HepG2 (cell line): ENCODE measurements around the gene PIP4K2C. TPM values are rescaled to one million over a fixed set of nuclear protein-coding genes. Genes with fewer than 3 reads are reported as not detected.
A peak's percentile ranks its signal among the peaks of the same experiment; 100 is the strongest.

Experiments used
- ATAC-seq: fragments of 200-7000 bp; cut with Tn5 transposase; 3 replicates; pipeline ENCODE4 v1.9.1; 2020; ENCODE audit warnings: mild to moderate bottlenecking, moderate library complexity
- BruUV-seq: library from RNA; stranded (reverse); fragments of 400-500 nt; replicated peaks from 2 replicates; lab custom pipeline; 2021; lab: Mats Ljungman, UMichigan
- CTCF ChIA-PET: fragments of 300-600 bp; formaldehyde crosslinking; extraction: SDS; loops from one replicate; lab custom pipeline; 2021; ENCODE audit warnings: low total read pairs, inconsistent platforms, low intra/inter-chr PET ratio; lab: Yijun Ruan, JAX
- POLR2A ChIA-PET: fragments of 350-600 bp; sonication (Branson Sonifier 250); formaldehyde crosslinking; loops from one replicate; lab custom pipeline; 2020; ENCODE audit warnings: antibody characterized with exemption, inconsistent platforms; lab: Yijun Ruan, JAX
- DNase-seq: peaks from one replicate; pipeline ENCODE4 v3.0.0-alpha.2; 2015; ENCODE audit warnings: low spot score
- FAIRE-seq: peaks from 3 replicates; lab custom pipeline; 2011; peaks lifted over from hg19 to GRCh38; lab: Jason Lieb, UNC
- H2AFZ ChIP-seq: one replicate; pipeline ENCODE4 v1.6.1; 2011; ENCODE audit warnings: low read length, inconsistent platforms
- H3K27ac ChIP-seq: fragments of 300-600 bp; 3 replicates; pipeline ENCODE4 v1.8.0; 2011; ENCODE audit warnings: mixed run types, mild to moderate bottlenecking, mixed read lengths, low read length, inconsistent platforms; ENCODE audit not compliant: insufficient read depth; ENCODE audit errors: extremely low read length
- H3K27me3 ChIP-seq, 2 experiments: fragments of 200-600 bp in 1 of 2; 2 replicates in 1 of 2; 3 replicates in 1 of 2; pipeline versions ENCODE4 v1.6.0 to v1.8.0; 2011; ENCODE audit warnings: low read length in 2 of 2, mild to moderate bottlenecking in 2 of 2, moderate library complexity in 2 of 2, inconsistent platforms in 1 of 2; ENCODE audit not compliant: insufficient read depth in 2 of 2, control insufficient read depth in 1 of 2
- H3K36me3 ChIP-seq, 2 experiments: fragments of 200-600 bp in 1 of 2; replicated peaks in 1 of 2; 2 replicates in 1 of 2; 3 replicates in 1 of 2; pipeline versions ENCODE4 v1.5.1 to v1.8.0; 2011; ENCODE audit warnings: low read length in 2 of 2, inconsistent platforms in 1 of 2; ENCODE audit not compliant: insufficient read depth in 2 of 2, control insufficient read depth in 1 of 2
- H3K4me1 ChIP-seq: 2 replicates; pipeline ENCODE4 v1.5.1; 2012; ENCODE audit warnings: low read length, inconsistent platforms; ENCODE audit not compliant: insufficient read depth
- H3K4me2 ChIP-seq: 2 replicates; pipeline ENCODE4 v1.6.0; 2011; ENCODE audit warnings: low read depth, low read length, inconsistent platforms
- H3K4me3 ChIP-seq, 3 experiments: fragments of 200-600 bp in 1 of 3; sonication (generic), shearing (Covaris generic) in 1 of 3; replicated peaks in 1 of 3; 2 replicates each; pipeline ENCODE4 v1.5.1; 2011 to 2016; ENCODE audit warnings: low read length in 3 of 3, inconsistent platforms in 2 of 3, low read depth in 2 of 3, mild to moderate bottlenecking in 2 of 3, control low read depth in 1 of 3, mixed read lengths in 1 of 3; ENCODE audit not compliant: insufficient read depth in 1 of 3
- H3K79me2 ChIP-seq: one replicate; pipeline ENCODE4 v1.6.1; 2011; ENCODE audit warnings: low read length, inconsistent platforms; ENCODE audit not compliant: insufficient read depth
- H3K9ac ChIP-seq: 2 replicates; pipeline ENCODE4 v1.6.0; 2011; ENCODE audit warnings: mild to moderate bottlenecking, low read depth, low read length, inconsistent platforms; ENCODE audit not compliant: insufficient read depth
- H3K9me3 ChIP-seq: 2 replicates; pipeline ENCODE4 v1.5.1; 2012; ENCODE audit warnings: mild to moderate bottlenecking, low read length
- H4K20me1 ChIP-seq: 2 replicates; pipeline ENCODE4 v1.6.0; 2011; ENCODE audit warnings: inconsistent platforms, mild to moderate bottlenecking, low read length, moderate library complexity; ENCODE audit not compliant: insufficient read depth
- ATF5 ChIP-seq: sonication (generic); formaldehyde crosslinking; IDR thresholded peaks from 2 replicates; pipeline ENCODE4 v1.4.0; 2020; ENCODE audit warnings: mild to moderate bottlenecking, low read depth, missing genetic modification reagents
- ATRX ChIP-seq: sonication (generic); formaldehyde crosslinking; IDR thresholded peaks from 2 replicates; pipeline ENCODE4 v1.4.0; 2020; ENCODE audit warnings: missing genetic modification reagents, borderline replicate concordance
- HIC2 ChIP-seq: sonication (generic); formaldehyde crosslinking; IDR thresholded peaks from 2 replicates; pipeline ENCODE4 v1.9.0; 2022; ENCODE audit warnings: low read depth, missing genetic modification reagents
- KAT7 ChIP-seq: IDR thresholded peaks from 2 replicates; pipeline ENCODE4 v1.6.1; 2018; ENCODE audit warnings: borderline replicate concordance, missing compliant biosample characterization
- MEIS1 ChIP-seq: sonication (generic); formaldehyde crosslinking; IDR thresholded peaks from 2 replicates; pipeline ENCODE4 v1.9.0; 2021; ENCODE audit warnings: mild to moderate bottlenecking, missing genetic modification reagents, moderate library complexity, borderline replicate concordance
- RFX3 ChIP-seq: IDR thresholded peaks from 2 replicates; pipeline ENCODE4 v1.6.1; 2016; ENCODE audit warnings: missing biosample characterization, missing genetic modification reagents
- ZBTB8A ChIP-seq: sonication (generic); formaldehyde crosslinking; IDR thresholded peaks from 2 replicates; pipeline ENCODE4 v1.4.0; 2020; ENCODE audit warnings: mild to moderate bottlenecking, low read depth, missing genetic modification reagents, borderline replicate concordance
- WGBS: methylation state at CpG from one replicate; pipeline ENCODE4 v1.1.6; 2017; ENCODE audit warnings: low lambda C conversion rate; 5-methylcytosine and 5-hydroxymethylcytosine counted together
- in situ Hi-C: cut with HindIII; loops from 2 replicates; pipeline ENCODE4 v1.10.0; 2017; ENCODE audit warnings: low pct_unique_long_range_greater_than_20kb; ENCODE audit not compliant: extremely low pct_ligation_motif_present
- intact Hi-C: fragments of 100-400 bp; cut with micrococcal nuclease; formaldehyde crosslinking; loops from one replicate; pipeline ENCODE4 v1.10.0; 2022; ENCODE audit not compliant: unreplicated experiment
- polyA plus RNA-seq, 8 experiments: library from polyadenylated mRNA; depleted of rRNA in 3 of 8; stranded (reverse) in 7 of 8; unstranded in 1 of 8; fragments of >200 nt; fragmentation: Illumina TruSeq in 4 of 8; extraction: Trizol in 4 of 8; gene quantifications; 2 replicates each; pipeline versions ENCODE4 v1.2.1 to v1.2.3, GENCODE V29; 2011 to 2016; ENCODE audit warnings: low read depth in 4 of 8, missing spikeins in 1 of 8, mixed read lengths in 1 of 8; ENCODE audit not compliant: insufficient read depth in 1 of 8
- total RNA-seq, 5 experiments: library from RNA; depleted of rRNA; stranded (reverse); fragments of >200 nt; fragmentation: Illumina TruSeq; extraction: Trizol; gene quantifications; 2 replicates each; pipeline ENCODE4 v1.2.3, GENCODE V29; 2016; ENCODE audit warnings: low read depth in 1 of 5

PIP4K2C gene
- total and polyA plus RNA-seq, 2 of the 13 experiments (the other 11 are each of a cell fraction or from before 2014, with no cell fraction given): 23.3 to 26.4 TPM

DNA sequence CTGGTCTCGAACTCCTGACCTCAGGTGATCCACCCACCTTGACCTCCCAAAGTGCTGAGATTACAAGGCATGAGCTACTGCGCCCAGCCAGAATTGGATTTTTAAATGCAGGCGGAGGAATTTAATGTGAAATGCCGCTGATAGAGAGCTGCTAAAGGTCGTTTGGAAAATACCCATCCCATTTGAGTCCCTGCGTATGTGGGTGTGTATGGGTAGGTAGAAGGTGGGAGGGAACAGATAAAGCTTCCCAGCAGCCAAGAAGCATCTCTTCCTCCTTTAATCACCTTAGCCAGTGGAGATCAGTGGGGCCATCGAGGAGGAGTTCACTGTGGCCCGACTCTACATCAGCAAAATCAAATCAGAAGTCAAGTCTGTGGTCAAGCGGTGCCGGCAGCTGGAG lies 16.2 kb upstream of the PIP4K2C start:
- FAIRE-seq (no peak), ATAC-seq (no peak), DNase-seq (no peak)
- in situ Hi-C loops (no loop called here), intact Hi-C loops (no loop called here)
- Histone ChIP-seq H3K9me3 (no peaks in the 10 kb centered on the region), H3K9ac (no peak overlapping the region), H3K27me3 (no peaks in the 10 kb centered on the region), H2AFZ (no peak overlapping the region), H4K20me1 (no peaks in the 10 kb centered on the region), H3K4me3 (no peak overlapping the region), H3K4me2 (no peak overlapping the region), H3K79me2 (peaks cover 10% of the 10 kb centered on the region), H3K36me3 (no peaks in the 10 kb centered on the region; a peak in 1 of 5 replicates), H3K4me1 (peaks cover 59% of the 10 kb centered on the region)
- WGBS: 88% methylated on average over 9 of the region's 10 CpGs
- BruUV-seq: no TSS peak
- POLR2A ChIA-PET: interaction anchor here (1.2 to 4.4 kb wide), 9 partner anchors 14 to 86 kb away, joined by 3 to 40 read pairs (median 16); partner anchors contain the start of genes ARHGEF25, DCTN2, DDIT3 and MBD6
- CTCF ChIA-PET: no interaction called here
- TF ChIP-seq KAT7 (no peak), HIC2 (no peak), MEIS1 (no peak), ATF5 (CRISPR knock-in tag) (no peak), ATRX (CRISPR knock-in tag) (no peak), RFX3 (CRISPR knock-in tag) (no peak), ZBTB8A (no peak)
- TF ChIP-seq, all 625 proteins: peak for 0
- peak overlapping the region; percentile 99 for H3K27ac ChIP-seq
